CD8-positive, alpha-beta memory T cell (primary cell): ENCODE measurements around the gene OSBPL10. TPM values are rescaled to one million over a fixed set of nuclear protein-coding genes. Genes with fewer than 3 reads are reported as not detected.

Experiments used
- CTCF ChIA-PET: fragments of 350-600 bp; sonication (Branson Sonifier 250); formaldehyde crosslinking; loops from one replicate; lab custom pipeline; 2021; ENCODE audit warnings: antibody characterized with exemption; lab: Charles Lee
- POLR2A ChIA-PET: fragments of 350-600 bp; sonication (Branson Sonifier 250); formaldehyde crosslinking; loops from one replicate; lab custom pipeline; 2021; ENCODE audit warnings: antibody characterized with exemption; lab: Charles Lee
- DNase-seq, 5 donors: peaks; one replicate each; pipeline versions ENCODE4 v3.0.0 to v3.0.0-alpha.2; 2020 to 2022; ENCODE audit warnings: mixed read lengths in 1 of 5
- H3K27ac ChIP-seq: one replicate; pipeline ENCODE4 v1.7.0; 2013; ENCODE audit warnings: low read depth, mild to moderate bottlenecking, low read length, moderate library complexity
- H3K27me3 ChIP-seq: 2 replicates; pipeline ENCODE4 v1.7.0; 2013; ENCODE audit warnings: low read length, mild to moderate bottlenecking; ENCODE audit not compliant: insufficient read depth, poor library complexity, severe bottlenecking
- H3K36me3 ChIP-seq: 2 replicates; pipeline ENCODE4 v1.7.0; 2013; ENCODE audit warnings: mild to moderate bottlenecking, low read length, moderate library complexity; ENCODE audit not compliant: insufficient read depth
- H3K4me1 ChIP-seq: 2 replicates; pipeline ENCODE4 v1.7.0; 2013; ENCODE audit warnings: mild to moderate bottlenecking, low read length, moderate library complexity; ENCODE audit not compliant: insufficient read depth
- H3K4me3 ChIP-seq: 2 replicates; pipeline ENCODE4 v1.7.0; 2013; ENCODE audit warnings: mild to moderate bottlenecking, low read length
- H3K9me3 ChIP-seq: 2 replicates; pipeline ENCODE4 v1.7.0; 2013; ENCODE audit warnings: mild to moderate bottlenecking, low read length
- H3K27ac Mint-ChIP-seq, 8 donors: one replicate each; pipeline ENCODE4 v1.8.0; 2020 to 2021; ENCODE audit warnings: mixed read lengths in 8 of 8, mild to moderate bottlenecking in 6 of 8, inconsistent platforms in 3 of 8, moderate library complexity in 3 of 8
- H3K27me3 Mint-ChIP-seq, 2 donors: one replicate each; pipeline ENCODE4 v1.8.0; 2020 to 2021; ENCODE audit warnings: mixed read lengths in 2 of 2, mild to moderate bottlenecking in 1 of 2, moderate library complexity in 1 of 2
- H3K36me3 Mint-ChIP-seq, 3 donors: one replicate each; pipeline ENCODE4 v1.8.0; 2020 to 2021; ENCODE audit warnings: mixed read lengths in 3 of 3, inconsistent platforms in 1 of 3, mild to moderate bottlenecking in 1 of 3
- H3K4me1 Mint-ChIP-seq, 3 donors: one replicate each; pipeline ENCODE4 v1.8.0; 2020 to 2021; ENCODE audit warnings: mixed read lengths in 3 of 3, inconsistent platforms in 1 of 3, mild to moderate bottlenecking in 1 of 3
- H3K4me3 Mint-ChIP-seq, 7 donors: one replicate each; pipeline ENCODE4 v1.8.0; 2020 to 2021; ENCODE audit warnings: mixed read lengths in 7 of 7, mild to moderate bottlenecking in 6 of 7, moderate library complexity in 4 of 7, inconsistent platforms in 2 of 7
- H3K9me3 Mint-ChIP-seq, 5 donors: one replicate each; pipeline ENCODE4 v1.8.0; 2020 to 2022; ENCODE audit warnings: mixed read lengths in 5 of 5, mild to moderate bottlenecking in 3 of 5, moderate library complexity in 2 of 5, inconsistent platforms in 1 of 5
- polyA plus RNA-seq: library from polyadenylated mRNA; unstranded; fragments of 300-500 nt; fragmentation: Illumina TruSeq; gene quantifications from one replicate; pipeline ENCODE4 v1.2.3, GENCODE V29; 2021
- total RNA-seq, 2 experiments: library from RNA; stranded (reverse); gene quantifications; one replicate each; pipeline ENCODE4 v1.2.3, GENCODE V29; 2021

The OSBPL10 gene
- total and polyA plus RNA-seq, 3 experiments from 2014 or later, result 0.12 to 3.0 (median 2.6) TPM

DNA sequence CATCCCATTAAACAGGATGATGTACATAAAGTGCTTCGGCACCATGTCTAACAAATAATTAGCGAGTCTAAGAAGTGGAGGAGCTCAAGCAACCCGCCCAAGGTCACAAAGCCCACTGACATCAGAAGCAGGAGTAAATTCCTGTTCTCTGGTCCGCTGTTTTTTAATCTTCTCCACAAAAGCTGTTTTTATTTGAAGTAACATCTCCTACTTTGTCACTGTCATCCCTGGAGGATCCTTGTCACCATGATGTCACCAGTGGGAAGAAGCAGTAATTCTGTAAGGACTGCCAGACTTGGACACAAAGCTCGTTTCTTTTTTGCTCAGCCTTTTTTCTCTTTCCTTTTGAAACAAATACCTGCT, 232.1 kb downstream of the OSBPL10 start:
- Mint-ChIP-seq H3K4me3 (no peak overlapping the region), H3K4me1 (no peaks in the 10 kb centered on the region), H3K9me3 (no peaks in the 10 kb centered on the region), H3K27ac (no peak overlapping the region), H3K36me3 (no peaks in the 10 kb centered on the region), H3K27me3 (peaks cover 0 to 3% of the 10 kb centered on the region in 2 donors)
- H3K27ac ChIP-seq, result no peak overlapping the region
- CTCF ChIA-PET, result no interaction called here
- DNase-seq, result no peak
- POLR2A ChIA-PET, result no interaction called here
- H3K27me3 ChIP-seq, result no peaks in the 10 kb centered on the region
- H3K36me3 ChIP-seq, result no peaks in the 10 kb centered on the region
- no peaks in the 10 kb centered on the region for H3K4me1 ChIP-seq
- no peak overlapping the region for H3K4me3 ChIP-seq
- H3K9me3 ChIP-seq, result no peaks in the 10 kb centered on the region

- DNase-seq, result no peak
- H3K27ac Mint-ChIP-seq, result no peak overlapping the region
- no peaks in the 10 kb centered on the region for H3K27me3 ChIP-seq
- peaks cover 0 to 3% of the 10 kb centered on the region in 2 donors for H3K27me3 Mint-ChIP-seq
- H3K9me3 ChIP-seq, result no peaks in the 10 kb centered on the region
- H3K4me3 ChIP-seq, result no peak overlapping the region
- no peak overlapping the region for H3K4me3 Mint-ChIP-seq
- CTCF ChIA-PET, result no interaction called here
- POLR2A ChIA-PET, result no interaction called here
- H3K27ac ChIP-seq, result no peak overlapping the region
- no peaks in the 10 kb centered on the region for H3K36me3 ChIP-seq
- no peaks in the 10 kb centered on the region for H3K36me3 Mint-ChIP-seq
- no peaks in the 10 kb centered on the region for H3K9me3 Mint-ChIP-seq
- H3K4me1 Mint-ChIP-seq, result no peaks in the 10 kb centered on the region
- H3K4me1 ChIP-seq, result no peaks in the 10 kb centered on the region
These were observed 232.7 kb downstream of the OSBPL10 start for GRCh38 chr3:31748281-31748932.

DNA sequence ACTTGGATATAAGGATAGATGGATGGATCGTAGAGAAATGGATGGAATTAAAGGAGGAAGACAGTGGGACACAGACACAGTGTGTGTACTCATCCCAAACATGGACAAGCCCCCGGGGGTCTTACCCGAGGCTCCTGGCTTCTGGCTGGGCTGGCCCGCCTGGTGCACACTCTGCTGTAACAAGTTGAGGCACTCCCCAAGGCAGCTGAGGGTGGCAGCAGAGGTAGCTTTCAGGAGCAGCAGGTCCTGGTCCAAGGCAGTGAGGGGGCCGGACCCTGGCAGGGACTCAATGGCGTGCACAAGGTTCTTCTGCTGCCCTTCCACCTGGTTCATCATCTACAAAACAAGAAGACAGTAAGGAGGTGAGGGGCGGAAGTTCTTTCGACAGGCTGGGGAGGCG, 233.3 kb downstream of the OSBPL10 start:
- peaks cover 0 to 3% of the 10 kb centered on the region in 2 donors for H3K27me3 Mint-ChIP-seq
- H3K4me3 Mint-ChIP-seq, result no peak overlapping the region
- DNase-seq, result no peak
- Histone ChIP-seq H3K36me3 (no peaks in the 10 kb centered on the region), H3K4me3 (no peak overlapping the region), H3K4me1 (no peaks in the 10 kb centered on the region), H3K27me3 (no peaks in the 10 kb centered on the region), H3K9me3 (no peaks in the 10 kb centered on the region), H3K27ac (no peak overlapping the region)
- no peaks in the 10 kb centered on the region for H3K4me1 Mint-ChIP-seq
- H3K36me3 Mint-ChIP-seq, result no peaks in the 10 kb centered on the region
- no peak overlapping the region for H3K27ac Mint-ChIP-seq
- H3K9me3 Mint-ChIP-seq, result no peaks in the 10 kb centered on the region
- ChIA-PET POLR2A (no interaction called here), CTCF (no interaction called here)

GRCh38 chr3:31744913-31745312, 236.1 kb downstream of the OSBPL10 start:
- no peak overlapping the region for H3K4me3 ChIP-seq
- ChIA-PET POLR2A (no interaction called here), CTCF (no interaction called here)
- no peak for DNase-seq
- H3K4me1 ChIP-seq, result no peaks in the 10 kb centered on the region
- no peak overlapping the region for H3K27ac Mint-ChIP-seq
- H3K27ac ChIP-seq, result no peak overlapping the region
- H3K9me3 ChIP-seq, result no peaks in the 10 kb centered on the region
- H3K36me3 ChIP-seq, result no peaks in the 10 kb centered on the region
- no peaks in the 10 kb centered on the region for H3K9me3 Mint-ChIP-seq
- H3K27me3 Mint-ChIP-seq, result peaks cover 0 to 3% of the 10 kb centered on the region in 2 donors
- H3K27me3 ChIP-seq, result no peaks in the 10 kb centered on the region
- no peak overlapping the region for H3K4me3 Mint-ChIP-seq
- H3K36me3 Mint-ChIP-seq, result no peaks in the 10 kb centered on the region
- H3K4me1 Mint-ChIP-seq, result no peaks in the 10 kb centered on the region

DNA sequence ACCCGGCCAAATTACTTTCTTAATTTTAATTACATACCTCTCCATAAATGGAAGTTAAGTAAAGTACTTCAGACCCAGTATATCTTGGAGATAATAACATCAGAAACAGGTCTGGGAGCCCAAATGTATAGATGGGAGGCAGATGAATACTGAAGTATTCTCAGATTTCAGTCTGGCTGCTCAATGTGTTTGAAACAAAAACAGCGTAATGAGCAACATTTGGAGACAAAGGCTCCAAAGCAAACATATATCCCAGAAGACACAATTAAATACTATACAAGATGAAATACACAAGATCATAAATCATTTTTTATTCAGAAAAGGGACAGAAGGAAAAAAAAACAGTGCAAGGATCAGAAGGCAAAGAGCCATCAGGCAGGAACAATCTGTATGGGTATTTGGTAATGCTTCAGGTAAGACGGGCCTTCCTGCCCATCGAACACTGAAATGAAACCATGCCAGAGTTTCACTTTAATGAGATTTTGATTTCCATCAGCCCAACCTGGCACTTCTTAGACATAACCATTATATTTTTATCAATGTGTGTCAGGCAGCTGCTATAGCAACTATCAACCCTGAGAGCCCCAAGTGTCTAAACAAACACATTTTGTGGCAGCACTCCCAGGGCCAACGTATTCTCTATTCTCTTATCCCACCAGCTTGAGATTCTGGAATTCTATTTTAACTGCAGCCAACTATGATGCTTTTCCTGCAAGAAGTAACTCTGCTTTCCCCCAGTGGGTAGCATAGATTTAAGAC, 237.6 kb downstream of the OSBPL10 start:
- no peak overlapping the region for H3K27ac ChIP-seq
- POLR2A ChIA-PET, result no interaction called here
- no peaks in the 10 kb centered on the region for H3K27me3 ChIP-seq
- no peak overlapping the region for H3K27ac Mint-ChIP-seq
- no peak overlapping the region for H3K4me3 ChIP-seq
- no peaks in the 10 kb centered on the region for H3K9me3 ChIP-seq
- no peak for DNase-seq
- no peaks in the 10 kb centered on the region for H3K36me3 Mint-ChIP-seq
- H3K36me3 ChIP-seq, result no peaks in the 10 kb centered on the region
- H3K4me3 Mint-ChIP-seq, result no peak overlapping the region
- CTCF ChIA-PET, result no interaction called here
- no peaks in the 10 kb centered on the region for H3K9me3 Mint-ChIP-seq
- no peaks in the 10 kb centered on the region for H3K4me1 Mint-ChIP-seq
- no peaks in the 10 kb centered on the region for H3K4me1 ChIP-seq
- H3K27me3 Mint-ChIP-seq, result peaks cover 0 to 3% of the 10 kb centered on the region in 2 donors

DNA sequence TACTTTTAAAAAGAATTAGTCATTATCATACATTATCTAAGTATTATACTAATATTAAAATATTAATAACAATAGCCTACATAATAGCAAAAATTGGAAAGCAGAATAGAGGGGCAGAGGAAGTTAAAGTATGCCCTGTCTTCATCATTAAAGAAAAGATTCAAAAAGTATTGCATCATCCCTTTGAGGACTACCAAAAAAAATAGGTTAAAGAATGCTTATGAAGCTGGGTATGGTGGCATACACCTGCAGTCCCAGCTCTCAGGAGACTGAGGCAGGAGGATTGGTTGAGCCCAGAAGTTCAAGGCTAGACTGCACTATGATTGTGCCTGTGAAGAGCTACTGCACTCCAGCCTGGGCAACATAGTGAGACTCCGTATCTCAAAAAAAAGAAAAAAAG, 240.7 kb downstream of the OSBPL10 start:
- H3K36me3 ChIP-seq, result no peaks in the 10 kb centered on the region
- no peak for DNase-seq
- POLR2A ChIA-PET, result no interaction called here

DNA sequence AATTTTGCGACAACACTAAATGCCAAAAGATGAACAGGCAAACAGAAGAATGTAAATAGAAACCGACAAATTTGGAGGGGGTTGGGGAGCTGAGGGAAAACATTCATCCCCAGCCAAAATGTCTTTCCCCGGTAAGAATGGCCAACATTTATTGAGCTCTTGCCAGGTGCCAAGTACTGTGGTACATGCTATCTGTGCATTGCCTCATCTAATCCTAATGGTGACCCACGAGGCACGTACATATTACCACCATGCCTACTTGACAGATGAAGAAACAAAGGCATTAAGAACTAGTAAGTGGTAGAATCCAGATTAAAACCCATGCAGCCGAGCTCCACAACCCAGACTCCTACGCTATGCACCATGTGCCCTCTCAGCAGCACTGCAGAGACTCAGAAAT, 242.7 kb downstream of the OSBPL10 start:
- Mint-ChIP-seq H3K4me1 (no peaks in the 10 kb centered on the region), H3K36me3 (no peaks in the 10 kb centered on the region), H3K9me3 (no peaks in the 10 kb centered on the region), H3K4me3 (no peak overlapping the region), H3K27ac (no peak overlapping the region), H3K27me3 (peaks cover 9 to 17% of the 10 kb centered on the region in 2 donors)
- no peaks in the 10 kb centered on the region for H3K4me1 ChIP-seq
- ChIA-PET POLR2A (no interaction called here), CTCF (no interaction called here)
- H3K36me3 ChIP-seq, result no peaks in the 10 kb centered on the region
- no peak overlapping the region for H3K4me3 ChIP-seq
- DNase-seq, result no peak
- no peaks in the 10 kb centered on the region for H3K9me3 ChIP-seq
- no peaks in the 10 kb centered on the region for H3K27me3 ChIP-seq
- H3K27ac ChIP-seq, result no peak overlapping the region

More for the DNA sequence above, 240.7 kb downstream of the OSBPL10 start:
- H3K36me3 Mint-ChIP-seq, result no peaks in the 10 kb centered on the region
- Histone ChIP-seq H3K27ac (no peak overlapping the region), H3K4me3 (no peak overlapping the region), H3K4me1 (no peaks in the 10 kb centered on the region), H3K27me3 (no peaks in the 10 kb centered on the region), H3K9me3 (no peaks in the 10 kb centered on the region)
- CTCF ChIA-PET, result no interaction called here
- H3K4me1 Mint-ChIP-seq, result no peaks in the 10 kb centered on the region
- peak overlapping the region in 1 of 8 donors; percentile 29 for H3K27ac Mint-ChIP-seq
- no peaks in the 10 kb centered on the region for H3K9me3 Mint-ChIP-seq
- H3K4me3 Mint-ChIP-seq, result no peak overlapping the region
- H3K27me3 Mint-ChIP-seq, result peaks cover 9 to 15% of the 10 kb centered on the region in 2 donors

DNA sequence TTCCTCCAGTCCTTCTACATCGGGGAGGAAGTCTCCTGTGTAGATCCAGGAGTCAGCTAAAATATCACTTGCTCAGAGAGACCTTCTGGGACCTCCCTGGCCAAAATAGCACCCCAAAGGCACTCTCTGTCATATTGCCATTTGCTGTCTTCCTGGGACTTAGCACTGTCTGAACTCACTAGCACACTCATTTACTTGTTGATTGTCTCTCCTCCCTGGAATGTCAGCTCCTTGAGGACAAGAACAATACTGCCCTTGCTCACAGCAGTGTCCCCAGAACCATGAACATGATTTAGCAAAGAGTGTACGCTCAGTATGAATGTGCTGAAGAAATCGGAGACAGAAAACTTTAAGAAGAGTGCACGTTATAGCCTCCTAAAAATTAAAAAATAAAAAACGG, 245.4 kb downstream of the OSBPL10 start:
- ChIA-PET CTCF (no interaction called here), POLR2A (no interaction called here)
- Mint-ChIP-seq H3K36me3 (no peaks in the 10 kb centered on the region), H3K27me3 (peaks cover 11 to 35% of the 10 kb centered on the region in 2 donors), H3K4me3 (no peak overlapping the region), H3K9me3 (no peaks in the 10 kb centered on the region), H3K27ac (no peak overlapping the region), H3K4me1 (no peaks in the 10 kb centered on the region)
- Histone ChIP-seq H3K27ac (no peak overlapping the region), H3K4me3 (no peak overlapping the region), H3K9me3 (no peaks in the 10 kb centered on the region), H3K36me3 (no peaks in the 10 kb centered on the region), H3K27me3 (no peaks in the 10 kb centered on the region), H3K4me1 (no peaks in the 10 kb centered on the region)
- DNase-seq, result no peak
